Cardiac muscle cell (in vitro differentiated cells and primary cell): ENCODE results near the gene CAMK2G. TPM values are rescaled to one million over a fixed set of nuclear protein-coding genes. Genes with fewer than 3 reads are reported as not detected.

Experiments used
- DNase-seq, 2 donors: peaks; one replicate each; pipeline versions ENCODE4 v3.0.0 to v3.0.0-alpha.2; 2010 to 2017; ENCODE audit warnings: low read depth in 1 of 2, low spot score in 1 of 2
- H3K27ac ChIP-seq: fragments of 200-600 bp; sonication (generic); 2 replicates; pipeline ENCODE4 v1.5.1; 2016
- H3K27me3 ChIP-seq: fragments of 200-600 bp; sonication (generic); 2 replicates; pipeline ENCODE4 v1.6.0; 2016; ENCODE audit warnings: control low read depth
- H3K36me3 ChIP-seq: fragments of 200-600 bp; sonication (generic); 2 replicates; pipeline ENCODE4 v1.5.1; 2016; ENCODE audit warnings: control low read depth
- H3K4me1 ChIP-seq: fragments of 200-600 bp; sonication (generic); 2 replicates; pipeline ENCODE4 v1.8.1; 2017; ENCODE audit warnings: low read depth, mild to moderate bottlenecking, mixed run types
- H3K4me3 ChIP-seq: fragments of 200-600 bp; sonication (generic); 2 replicates; pipeline ENCODE4 v1.5.1; 2016; ENCODE audit warnings: mild to moderate bottlenecking
- H3K9me3 ChIP-seq: fragments of 200-600 bp; sonication (generic); 2 replicates; pipeline ENCODE4 v1.5.1; 2017; ENCODE audit warnings: low read depth, mild to moderate bottlenecking, control low read depth
- polyA plus RNA-seq: library from polyadenylated mRNA; unstranded; fragments of >200 nt; fragmentation: Nextera tagmentation; extraction: Ambion mirVana; gene quantifications from 2 replicates; pipeline ENCODE4 v1.2.1, GENCODE V29; 2016
- total RNA-seq: library from RNA; depleted of rRNA; stranded (reverse); fragments of >200 nt; gene quantifications from 2 replicates; pipeline ENCODE4 v1.2.3, GENCODE V29; 2016
- TF ChIP-seq, protein P1 (sequence below): IDR thresholded peaks from 2 replicates; pipeline ENCODE4 v1.5.1; 2012; ENCODE audit warnings: low read depth, mild to moderate bottlenecking, low read length

The CAMK2G gene
- total and polyA plus RNA-seq, 2 experiments from 2014 or later, result 7.7 to 29.8 TPM

GRCh38 chr10:73917566-73918305 lies 43.4 kb upstream of the CAMK2G start:
- H3K27me3 ChIP-seq, result no peaks in the 10 kb centered on the region
- H3K4me3 ChIP-seq, result no peak overlapping the region
- no peaks in the 10 kb centered on the region for H3K36me3 ChIP-seq
- H3K27ac ChIP-seq, result no peak overlapping the region
- DNase-seq, result no peak
- no peaks in the 10 kb centered on the region for H3K9me3 ChIP-seq
- no peaks in the 10 kb centered on the region for H3K4me1 ChIP-seq
- TF ChIP-seq, protein P1, sequence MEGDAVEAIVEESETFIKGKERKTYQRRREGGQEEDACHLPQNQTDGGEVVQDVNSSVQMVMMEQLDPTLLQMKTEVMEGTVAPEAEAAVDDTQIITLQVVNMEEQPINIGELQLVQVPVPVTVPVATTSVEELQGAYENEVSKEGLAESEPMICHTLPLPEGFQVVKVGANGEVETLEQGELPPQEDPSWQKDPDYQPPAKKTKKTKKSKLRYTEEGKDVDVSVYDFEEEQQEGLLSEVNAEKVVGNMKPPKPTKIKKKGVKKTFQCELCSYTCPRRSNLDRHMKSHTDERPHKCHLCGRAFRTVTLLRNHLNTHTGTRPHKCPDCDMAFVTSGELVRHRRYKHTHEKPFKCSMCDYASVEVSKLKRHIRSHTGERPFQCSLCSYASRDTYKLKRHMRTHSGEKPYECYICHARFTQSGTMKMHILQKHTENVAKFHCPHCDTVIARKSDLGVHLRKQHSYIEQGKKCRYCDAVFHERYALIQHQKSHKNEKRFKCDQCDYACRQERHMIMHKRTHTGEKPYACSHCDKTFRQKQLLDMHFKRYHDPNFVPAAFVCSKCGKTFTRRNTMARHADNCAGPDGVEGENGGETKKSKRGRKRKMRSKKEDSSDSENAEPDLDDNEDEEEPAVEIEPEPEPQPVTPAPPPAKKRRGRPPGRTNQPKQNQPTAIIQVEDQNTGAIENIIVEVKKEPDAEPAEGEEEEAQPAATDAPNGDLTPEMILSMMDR, result no peak

GRCh38 chr10:73916761-73917470 lies 42.6 kb upstream of the CAMK2G start:
- Histone ChIP-seq H3K4me3 (no peak overlapping the region), H3K9me3 (no peaks in the 10 kb centered on the region), H3K27ac (no peak overlapping the region), H3K4me1 (no peaks in the 10 kb centered on the region), H3K36me3 (no peaks in the 10 kb centered on the region), H3K27me3 (peaks cover 5% of the 10 kb centered on the region)
- DNase-seq, result no peak
- TF ChIP-seq, protein P1, result no peak

DNA sequence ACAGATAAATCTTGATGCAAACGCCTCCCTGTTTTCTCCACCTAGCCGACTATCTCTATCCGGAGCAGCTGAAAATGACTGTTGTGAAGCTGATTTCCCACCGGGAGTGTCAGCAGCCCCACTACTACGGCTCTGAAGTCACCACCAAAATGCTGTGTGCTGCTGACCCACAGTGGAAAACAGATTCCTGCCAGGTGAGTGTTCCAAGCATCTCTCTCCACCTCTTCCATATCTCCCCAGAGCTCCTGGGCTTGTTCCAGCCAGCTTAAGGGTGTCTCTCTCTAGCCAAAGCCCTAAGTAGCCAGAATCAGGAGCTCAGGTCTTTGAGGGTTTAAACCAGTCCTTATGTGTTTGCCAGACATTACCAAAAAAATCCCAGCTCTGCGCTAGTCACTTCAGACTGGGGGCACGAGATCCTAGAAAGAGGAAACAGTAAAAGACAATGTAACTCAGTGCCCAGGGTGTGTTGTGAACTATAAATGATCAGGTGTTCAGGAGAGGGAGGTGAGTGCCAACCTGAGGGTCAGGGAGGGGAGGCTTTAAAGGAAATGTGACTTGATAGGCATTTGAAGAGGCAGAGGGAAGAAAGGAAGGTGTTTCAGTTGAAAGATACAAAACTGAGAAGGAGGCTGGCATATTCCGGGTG lies 41.0 kb upstream of the CAMK2G start:
- no peak for DNase-seq
- TF ChIP-seq, protein P1, result no peak
- no peaks in the 10 kb centered on the region for H3K36me3 ChIP-seq
- H3K4me1 ChIP-seq, result peaks cover 1% of the 10 kb centered on the region
- H3K27ac ChIP-seq, result no peak overlapping the region
- no peak overlapping the region for H3K4me3 ChIP-seq
- H3K27me3 ChIP-seq, result peaks cover 13% of the 10 kb centered on the region
- H3K9me3 ChIP-seq, result no peaks in the 10 kb centered on the region

- TF ChIP-seq, protein P1, result no peak
- no peaks in the 10 kb centered on the region for H3K9me3 ChIP-seq
- DNase-seq, result no peak
Observed at GRCh38 chr10:73914036-73914435, 39.7 kb upstream of the CAMK2G start.

GRCh38 chr10:73911553-73912004 lies 37.2 kb upstream of the CAMK2G start:
- Histone ChIP-seq H3K27ac (no peak overlapping the region), H3K4me1 (peaks cover 9% of the 10 kb centered on the region)

More at GRCh38 chr10:73914036-73914435, 39.7 kb upstream of the CAMK2G start:
- no peak overlapping the region for H3K27ac ChIP-seq
- H3K27me3 ChIP-seq, result peaks cover 16% of the 10 kb centered on the region
- H3K4me1 ChIP-seq, result peaks cover 4% of the 10 kb centered on the region
- no peak overlapping the region for H3K4me3 ChIP-seq
- no peaks in the 10 kb centered on the region for H3K36me3 ChIP-seq

More at GRCh38 chr10:73911553-73912004, 37.2 kb upstream of the CAMK2G start:
- H3K9me3 ChIP-seq, result no peaks in the 10 kb centered on the region
- no peaks in the 10 kb centered on the region for H3K36me3 ChIP-seq
- no peak for DNase-seq
- TF ChIP-seq, protein P1, result no peak
- peak overlapping the region; percentile 59 for H3K4me3 ChIP-seq
- H3K27me3 ChIP-seq, result peaks cover 16% of the 10 kb centered on the region
